ENCODE results near the gene WWOX.

GRCh38 chr16:78523212-78523985, 423.9 kb downstream of the WWOX start:
- TF ChIP-seq POLR2A (IDR thresholded peaks at IDR 0.05) (no peak), POLR2AphosphoS5 (IDR thresholded peaks at IDR 0.05) (no peak), CTCF (IDR thresholded peaks at IDR 0.05 in 8 of 11, conservative IDR thresholded peaks at IDR 0.05 in 3 of 11) (no peak)
